Type B pancreatic cell (in vitro differentiated cells): ENCODE measurements around the gene COL21A1. TPM values are rescaled to one million over a fixed set of nuclear protein-coding genes. Genes with fewer than 3 reads are reported as not detected.

Source experiments
- DNase-seq: peaks from one replicate; pipeline ENCODE4 v3.0.0; 2021; ENCODE audit warnings: mixed read lengths; ENCODE audit not compliant: unreplicated experiment; ENCODE audit errors: extremely low spot score
- H3K27ac Mint-ChIP-seq: 2 replicates; pipeline ENCODE4 v1.8.0; 2021; ENCODE audit warnings: mild to moderate bottlenecking, mixed read lengths
- H3K27me3 Mint-ChIP-seq: 2 replicates; pipeline ENCODE4 v1.8.0; 2021; ENCODE audit warnings: mixed read lengths
- H3K36me3 Mint-ChIP-seq: 2 replicates; pipeline ENCODE4 v1.8.0; 2021; ENCODE audit warnings: mixed read lengths
- H3K4me1 Mint-ChIP-seq: one replicate; pipeline ENCODE4 v1.8.0; 2021; ENCODE audit warnings: mixed read lengths; ENCODE audit not compliant: unreplicated experiment
- H3K4me3 Mint-ChIP-seq: 2 replicates; pipeline ENCODE4 v1.8.0; 2021; ENCODE audit warnings: mild to moderate bottlenecking, mixed read lengths
- H3K9me3 Mint-ChIP-seq: 2 replicates; pipeline ENCODE4 v1.8.0; 2021; ENCODE audit warnings: mixed read lengths
- CTCF ChIP-seq: fragments of 200-600 bp; sonication (generic); conservative IDR thresholded peaks from 2 replicates; pipeline ENCODE4 v1.5.0; 2021; ENCODE audit warnings: antibody characterized with exemption, mild to moderate bottlenecking
- total RNA-seq: library from RNA; stranded (reverse); gene quantifications from 2 replicates; pipeline ENCODE4 v1.2.1, GENCODE V29; 2021; ENCODE audit warnings: low replicate concordance

Gene COL21A1
- total RNA-seq, 1 donor from 2014 or later: 12.2 TPM

DNA sequence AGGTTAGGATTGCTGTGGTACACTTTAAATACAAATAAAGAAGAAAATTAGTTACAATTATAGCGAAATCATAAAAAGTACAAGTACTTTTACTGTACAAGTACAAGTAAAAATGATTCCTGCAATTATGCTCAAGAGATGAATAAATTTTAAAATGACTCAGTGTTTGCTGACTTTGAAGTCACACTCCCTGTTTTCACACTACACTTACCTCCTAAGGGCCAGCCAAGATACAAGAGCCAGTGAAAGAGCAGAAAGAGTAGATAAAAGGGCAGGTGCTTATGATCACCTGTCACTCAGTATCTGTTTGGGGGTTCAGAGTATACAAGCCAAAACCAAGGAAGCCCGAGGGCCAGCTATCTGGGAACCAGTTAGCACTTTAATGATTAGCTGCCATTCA, 41.0 kb upstream of the COL21A1 start:
- H3K36me3 Mint-ChIP-seq: peaks cover 4% of the 10 kb centered on the region
- no peak for DNase-seq
- peaks cover 12% of the 10 kb centered on the region for H3K9me3 Mint-ChIP-seq
- H3K27ac Mint-ChIP-seq: no peak overlapping the region
- peaks cover 3% of the 10 kb centered on the region for H3K27me3 Mint-ChIP-seq
- no peak for TF ChIP-seq CTCF
- peaks cover 14% of the 10 kb centered on the region for H3K4me1 Mint-ChIP-seq
- H3K4me3 Mint-ChIP-seq: no peak overlapping the region

DNA sequence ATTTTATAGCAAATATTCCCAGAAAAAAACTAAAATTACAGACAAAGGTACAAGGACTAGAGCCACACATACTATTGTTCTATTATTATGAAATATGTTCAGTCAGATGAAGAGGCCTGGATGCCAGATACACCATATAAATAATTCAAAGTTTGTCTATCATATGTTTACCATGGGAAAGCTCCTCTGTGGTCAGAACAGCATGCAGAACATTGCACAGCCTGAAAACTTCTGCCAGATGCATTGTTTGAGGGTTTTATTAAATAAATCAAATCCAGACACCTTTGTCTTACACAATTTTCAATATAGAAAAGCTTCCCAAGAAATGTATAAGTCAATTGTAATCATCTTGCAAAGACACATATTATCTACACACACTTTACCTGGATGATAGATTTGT, 35.0 kb upstream of the COL21A1 start:
- Mint-ChIP-seq H3K4me1 (peaks cover 35% of the 10 kb centered on the region), H3K9me3 (peaks cover 9% of the 10 kb centered on the region), H3K4me3 (no peak overlapping the region), H3K36me3 (peaks cover 4% of the 10 kb centered on the region), H3K27me3 (no peaks in the 10 kb centered on the region), H3K27ac (no peak overlapping the region)
- TF ChIP-seq CTCF: no peak
- DNase-seq: no peak

- H3K4me3 Mint-ChIP-seq: no peak overlapping the region
- H3K27ac Mint-ChIP-seq: no peak overlapping the region
- peaks cover 8% of the 10 kb centered on the region for H3K9me3 Mint-ChIP-seq
- H3K27me3 Mint-ChIP-seq: no peaks in the 10 kb centered on the region
- no peak for TF ChIP-seq CTCF
- peaks cover 7% of the 10 kb centered on the region for H3K36me3 Mint-ChIP-seq
- no peak for DNase-seq
- H3K4me1 Mint-ChIP-seq: peaks cover 29% of the 10 kb centered on the region
Measured at GRCh38 chr6:56280126-56280525, 32.7 kb upstream of the COL21A1 start.

GRCh38 chr6:56279331-56280080, 32.1 kb upstream of the COL21A1 start:
- no peak for TF ChIP-seq CTCF
- Mint-ChIP-seq H3K36me3 (peaks cover 3% of the 10 kb centered on the region), H3K4me1 (peaks cover 29% of the 10 kb centered on the region), H3K4me3 (no peak overlapping the region), H3K9me3 (peaks cover 6% of the 10 kb centered on the region), H3K27me3 (no peaks in the 10 kb centered on the region), H3K27ac (no peak overlapping the region)
- DNase-seq: no peak

GRCh38 chr6:56278171-56278591, 30.8 kb upstream of the COL21A1 start:
- peaks cover 13% of the 10 kb centered on the region for H3K9me3 Mint-ChIP-seq
- H3K4me3 Mint-ChIP-seq: no peak overlapping the region
- TF ChIP-seq CTCF: no peak
- H3K36me3 Mint-ChIP-seq: peaks cover 3% of the 10 kb centered on the region
- H3K27ac Mint-ChIP-seq: peak overlapping the region; percentile 26
- H3K27me3 Mint-ChIP-seq: no peaks in the 10 kb centered on the region
- peaks cover 24% of the 10 kb centered on the region for H3K4me1 Mint-ChIP-seq
- DNase-seq: no peak
